ENCODE results near the gene C1orf35.

Gene C1orf35

DNA sequence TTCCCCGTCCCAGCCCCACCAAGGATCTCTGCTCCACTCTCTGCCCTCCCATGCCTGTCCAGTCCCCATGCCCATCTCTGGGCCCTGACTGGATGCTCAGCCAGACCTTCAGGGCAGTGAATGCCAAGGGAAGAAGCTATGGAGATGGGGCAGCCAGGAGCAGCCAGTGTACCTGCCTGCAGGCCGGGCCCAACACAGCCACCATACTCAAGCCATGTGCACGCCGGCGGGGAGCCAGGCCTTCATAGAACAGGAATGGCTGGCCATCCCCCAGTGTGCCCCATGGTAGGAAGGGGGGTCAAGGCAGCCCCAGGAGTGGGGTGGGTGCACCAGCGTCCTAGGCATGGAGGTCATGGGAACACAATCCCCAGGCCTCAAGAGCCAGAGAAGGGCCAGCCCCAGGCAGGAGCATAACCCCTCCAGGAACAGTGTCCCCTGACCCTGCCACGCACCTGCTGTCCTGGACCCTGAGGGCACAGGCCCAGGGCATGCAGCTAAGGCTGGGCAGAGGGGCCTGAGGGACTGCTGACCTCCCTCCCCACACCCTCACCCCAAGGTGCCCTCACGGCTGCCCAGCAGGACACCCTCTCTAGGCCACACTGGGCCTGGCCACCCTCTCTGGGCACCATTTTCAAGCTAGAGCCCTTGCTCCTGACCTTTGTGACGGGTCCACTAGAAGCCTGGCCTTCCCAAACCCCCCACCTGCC is 40.9 kb downstream of the C1orf35 start:
- no peak for DNase-seq (ENCODE audit: low read depth)
- TF ChIP-seq CTCF (IDR thresholded peaks at IDR 0.05; ENCODE audit: insufficient read depth, low read depth, low read length, missing control alignments) = no peak
- no peak overlapping the region for H3K4me3 ChIP-seq (ENCODE audit: low read depth, low read length)

DNA sequence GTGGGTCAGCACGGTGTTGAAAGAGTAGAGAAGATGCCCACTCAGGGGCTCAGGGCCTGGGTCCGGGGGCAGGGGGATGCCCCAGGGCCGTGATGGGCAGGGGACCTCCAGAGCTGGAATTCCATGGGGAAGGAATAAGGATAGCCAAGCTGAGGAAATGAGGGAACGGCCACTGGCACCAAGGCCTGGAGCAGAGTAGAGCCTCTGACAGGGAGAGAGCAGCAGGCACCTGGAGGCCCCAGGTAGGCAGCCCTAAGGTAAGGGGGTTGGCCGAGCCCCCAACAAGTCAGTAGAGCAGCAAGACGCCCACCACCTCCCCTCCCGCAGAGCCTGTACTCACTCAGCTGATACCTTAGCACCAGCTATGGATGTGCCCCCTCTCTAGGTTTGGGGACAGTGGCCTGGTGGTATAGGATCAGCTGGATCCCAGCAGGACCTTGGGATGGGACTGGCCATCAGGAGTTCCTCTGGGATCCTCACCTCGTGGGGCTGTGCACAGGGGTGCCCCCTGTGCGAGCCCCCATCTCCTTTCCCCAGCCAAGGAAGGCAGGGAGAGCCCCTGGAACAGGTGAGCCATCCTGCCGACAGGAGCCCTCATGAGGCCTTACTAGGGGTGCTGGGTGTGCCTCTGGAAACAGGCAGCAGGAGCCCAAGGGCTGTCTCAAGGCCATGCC is 41.6 kb downstream of the C1orf35 start:
- no peak for DNase-seq (ENCODE audit: low read depth)
- TF ChIP-seq CTCF (IDR thresholded peaks at IDR 0.05; ENCODE audit: insufficient read depth, low read depth, low read length, missing control alignments) = no peak
- H3K4me3 ChIP-seq (ENCODE audit: low read depth, low read length) = no peak overlapping the region

GRCh38 chr1:228060458-228061190 is 42.5 kb downstream of the C1orf35 start:
- DNase-seq (ENCODE audit: low read depth) = no peak
- H3K4me3 ChIP-seq (ENCODE audit: low read depth, low read length) = no peak overlapping the region

GRCh38 chr1:228059634-228060457 is 43.3 kb downstream of the C1orf35 start:
- H3K4me3 ChIP-seq (ENCODE audit: low read depth, low read length) = no peak overlapping the region
- peak; percentile 38 for DNase-seq (ENCODE audit: low read depth)
- no peak for TF ChIP-seq CTCF (IDR thresholded peaks at IDR 0.05; ENCODE audit: insufficient read depth, low read depth, low read length, missing control alignments)

More at GRCh38 chr1:228060458-228061190, 42.5 kb downstream of the C1orf35 start:
- no peak for TF ChIP-seq CTCF (IDR thresholded peaks at IDR 0.05; ENCODE audit: insufficient read depth, low read depth, low read length, missing control alignments)

GRCh38 chr1:228058949-228059633 is 44.0 kb downstream of the C1orf35 start:
- no peak overlapping the region for H3K4me3 ChIP-seq (ENCODE audit: low read depth, low read length)
- no peak for TF ChIP-seq CTCF (IDR thresholded peaks at IDR 0.05; ENCODE audit: insufficient read depth, low read depth, low read length, missing control alignments)
- DNase-seq (ENCODE audit: low read depth) = no peak
